ENCODE results near the gene DVL3. TPM values are rescaled to one million over a fixed set of nuclear protein-coding genes. Genes with fewer than 3 reads are reported as not detected.

The DVL3 gene
- total RNA-seq, 1 experiment from 2014 or later = 73.4 TPM

DNA sequence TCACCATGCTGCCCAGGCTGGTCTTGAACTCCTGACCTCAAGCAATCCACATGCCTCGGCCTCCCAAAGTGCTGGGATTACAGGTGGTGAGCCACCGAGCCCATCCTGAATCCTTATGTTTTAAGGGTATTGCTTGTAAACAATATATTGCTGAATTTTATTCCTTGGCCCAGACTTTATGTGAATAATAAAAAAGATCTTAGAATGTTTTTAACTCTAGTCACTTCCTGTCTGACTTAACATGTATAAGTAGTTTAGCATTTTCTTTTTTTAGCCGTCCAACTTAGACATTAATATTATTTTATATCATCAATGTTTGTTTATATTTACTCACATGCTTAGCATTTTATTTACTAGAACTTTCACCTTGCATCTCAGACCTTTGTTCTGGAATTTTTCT lies 29.2 kb upstream of the DVL3 start:
- no peak for DNase-seq (ENCODE audit: unreplicated experiment)
- POLR2A ChIA-PET = interaction anchor here (0.7 kb wide), 1 partner anchor 172 kb away, joined by 3 read pairs; no protein-coding TSS in a partner anchor
- Mint-ChIP-seq H3K4me3 (ENCODE audit: unreplicated experiment) (no peak overlapping the region), H3K27ac (ENCODE audit: low read depth, unreplicated experiment) (no peak overlapping the region), H3K9me3 (ENCODE audit: unreplicated experiment) (no peaks in the 10 kb centered on the region), H3K36me3 (ENCODE audit: insufficient read depth, unreplicated experiment) (no peaks in the 10 kb centered on the region), H3K4me1 (ENCODE audit: insufficient read depth, unreplicated experiment) (no peaks in the 10 kb centered on the region), H3K27me3 (ENCODE audit: insufficient read depth, unreplicated experiment) (no peaks in the 10 kb centered on the region)
- TF ChIP-seq, protein P1, sequence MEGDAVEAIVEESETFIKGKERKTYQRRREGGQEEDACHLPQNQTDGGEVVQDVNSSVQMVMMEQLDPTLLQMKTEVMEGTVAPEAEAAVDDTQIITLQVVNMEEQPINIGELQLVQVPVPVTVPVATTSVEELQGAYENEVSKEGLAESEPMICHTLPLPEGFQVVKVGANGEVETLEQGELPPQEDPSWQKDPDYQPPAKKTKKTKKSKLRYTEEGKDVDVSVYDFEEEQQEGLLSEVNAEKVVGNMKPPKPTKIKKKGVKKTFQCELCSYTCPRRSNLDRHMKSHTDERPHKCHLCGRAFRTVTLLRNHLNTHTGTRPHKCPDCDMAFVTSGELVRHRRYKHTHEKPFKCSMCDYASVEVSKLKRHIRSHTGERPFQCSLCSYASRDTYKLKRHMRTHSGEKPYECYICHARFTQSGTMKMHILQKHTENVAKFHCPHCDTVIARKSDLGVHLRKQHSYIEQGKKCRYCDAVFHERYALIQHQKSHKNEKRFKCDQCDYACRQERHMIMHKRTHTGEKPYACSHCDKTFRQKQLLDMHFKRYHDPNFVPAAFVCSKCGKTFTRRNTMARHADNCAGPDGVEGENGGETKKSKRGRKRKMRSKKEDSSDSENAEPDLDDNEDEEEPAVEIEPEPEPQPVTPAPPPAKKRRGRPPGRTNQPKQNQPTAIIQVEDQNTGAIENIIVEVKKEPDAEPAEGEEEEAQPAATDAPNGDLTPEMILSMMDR (IDR thresholded peaks at IDR 0.05; ENCODE audit: unreplicated experiment) = no peak
- no TSS peak for BruUV-seq (replicated peaks)
- CTCF ChIA-PET = no interaction called here
- intact Hi-C loops (cut with micrococcal nuclease) = no loop called here

DNA sequence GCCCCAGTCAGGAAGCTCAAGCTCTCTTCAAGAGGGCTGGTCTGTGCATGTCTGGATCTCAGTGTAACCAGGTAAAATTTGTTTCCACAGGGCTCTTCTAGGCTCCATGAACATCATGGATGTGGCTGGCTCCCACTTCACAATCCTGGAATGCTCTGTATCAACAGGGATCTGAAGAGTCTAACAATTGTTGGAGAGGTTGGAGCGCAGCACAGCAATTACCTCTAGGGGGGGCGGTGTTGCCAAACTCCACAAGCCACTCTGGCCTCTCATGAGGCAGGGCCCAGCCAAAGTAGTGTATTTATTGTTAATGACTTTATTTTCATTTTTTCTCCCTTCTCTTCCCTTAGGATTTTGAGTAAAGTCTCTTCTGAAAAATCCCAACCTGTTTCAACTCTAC lies 26.2 kb upstream of the DVL3 start:
- H3K4me3 Mint-ChIP-seq (ENCODE audit: unreplicated experiment) = no peak overlapping the region
- BruUV-seq (replicated peaks) = no TSS peak
- H3K9me3 Mint-ChIP-seq (ENCODE audit: unreplicated experiment) = no peaks in the 10 kb centered on the region
- H3K27ac Mint-ChIP-seq (ENCODE audit: low read depth, unreplicated experiment) = no peak overlapping the region
- CTCF ChIA-PET = no interaction called here
- TF ChIP-seq, protein P1 (IDR thresholded peaks at IDR 0.05; ENCODE audit: unreplicated experiment) = peak; percentile 24
- no peaks in the 10 kb centered on the region for H3K27me3 Mint-ChIP-seq (ENCODE audit: insufficient read depth, unreplicated experiment)
- intact Hi-C loops (cut with micrococcal nuclease) = no loop called here
- H3K36me3 Mint-ChIP-seq (ENCODE audit: insufficient read depth, unreplicated experiment) = no peaks in the 10 kb centered on the region
- peaks cover 9% of the 10 kb centered on the region for H3K4me1 Mint-ChIP-seq (ENCODE audit: insufficient read depth, unreplicated experiment)
- POLR2A ChIA-PET = no interaction called here
- peak; percentile 40 for DNase-seq (ENCODE audit: unreplicated experiment)

DNA sequence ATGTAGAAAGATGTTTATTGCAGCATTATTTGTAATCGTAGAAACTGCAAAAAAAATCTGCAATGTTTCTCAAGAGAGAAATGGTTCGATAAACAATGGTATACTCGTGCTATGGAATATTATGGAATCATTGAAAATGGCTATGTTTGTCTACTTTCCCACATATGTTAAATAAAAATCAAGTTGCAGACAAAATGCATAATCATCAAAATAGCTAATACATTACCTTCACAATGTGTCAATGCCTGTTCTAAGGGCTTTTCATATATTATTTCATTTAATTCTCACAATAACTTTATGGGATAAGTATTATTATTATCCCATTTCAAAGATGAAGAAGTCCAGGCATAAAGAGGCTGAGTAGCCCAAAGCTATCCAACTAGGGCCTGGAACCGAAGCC lies 22.2 kb upstream of the DVL3 start:
- Mint-ChIP-seq H3K4me3 (ENCODE audit: unreplicated experiment) (peak overlapping the region; percentile 99), H3K4me1 (ENCODE audit: insufficient read depth, unreplicated experiment) (peaks cover 17% of the 10 kb centered on the region), H3K27ac (ENCODE audit: low read depth, unreplicated experiment) (peak overlapping the region; percentile 83), H3K27me3 (ENCODE audit: insufficient read depth, unreplicated experiment) (no peaks in the 10 kb centered on the region), H3K9me3 (ENCODE audit: unreplicated experiment) (no peaks in the 10 kb centered on the region), H3K36me3 (ENCODE audit: insufficient read depth, unreplicated experiment) (no peaks in the 10 kb centered on the region)
- TF ChIP-seq, protein P1 (IDR thresholded peaks at IDR 0.05; ENCODE audit: unreplicated experiment) = no peak
- intact Hi-C loops (cut with micrococcal nuclease) = loop anchor here (10.0 kb wide), 1 partner anchor 98 kb away; the partner anchor contains the start of gene HTR3D
- ChIA-PET POLR2A (interaction anchor here (1.1 to 4.5 kb wide), 13 partner anchors 8 to 248 kb away, joined by 3 to 59 read pairs (median 10); partner anchors contain the start of genes AP2M1, CLCN2, DVL3 and EEF1AKMT4), CTCF (interaction anchor here (0.8 to 0.9 kb wide), 2 partner anchors 117 to 236 kb away, joined by 3 read pairs; partner anchors contain the start of gene EEF1AKMT4)
- no peak for DNase-seq (ENCODE audit: unreplicated experiment)
- no TSS peak for BruUV-seq (replicated peaks)

- Mint-ChIP-seq H3K9me3 (ENCODE audit: unreplicated experiment) (no peaks in the 10 kb centered on the region), H3K4me1 (ENCODE audit: insufficient read depth, unreplicated experiment) (peaks cover 17% of the 10 kb centered on the region), H3K36me3 (ENCODE audit: insufficient read depth, unreplicated experiment) (peaks cover 5% of the 10 kb centered on the region), H3K27ac (ENCODE audit: low read depth, unreplicated experiment) (peak overlapping the region; percentile 83), H3K27me3 (ENCODE audit: insufficient read depth, unreplicated experiment) (no peaks in the 10 kb centered on the region), H3K4me3 (ENCODE audit: unreplicated experiment) (peak overlapping the region; percentile 99)
- peak; percentile 85 for DNase-seq (ENCODE audit: unreplicated experiment)
- no TSS peak for BruUV-seq (replicated peaks)
- CTCF ChIA-PET = interaction anchor here (0.8 to 1.6 kb wide), 6 partner anchors 9 to 250 kb away, joined by 3 to 5 read pairs (median 3); partner anchors contain the start of genes ABCC5, EEF1AKMT4 and PARL
- intact Hi-C loops (cut with micrococcal nuclease) = loop anchor here (2.0 to 10.0 kb wide), 2 partner anchors 99 to 239 kb away; partner anchors contain the start of gene HTR3D
- TF ChIP-seq, protein P1 (IDR thresholded peaks at IDR 0.05; ENCODE audit: unreplicated experiment) = no peak
- POLR2A ChIA-PET = interaction anchor here (0.6 to 4.5 kb wide), 35 partner anchors 9 to 249 kb away, joined by 3 to 59 read pairs (median 5); partner anchors contain the start of genes ABCC5, ABCF3, AP2M1 and CLCN2
Measured at GRCh38 chr3:184133840-184134745, 21.1 kb upstream of the DVL3 start.

All from MCF 10A (cell line).